Measurements from ENCODE around the gene SKI. TPM values are rescaled to one million over a fixed set of nuclear protein-coding genes. Genes with fewer than 3 reads are reported as not detected.

SKI gene
- total RNA-seq, 1 donor from 2014 or later: 55.7 TPM

- no peak overlapping the region for H3K27ac Mint-ChIP-seq
- H3K36me3 Mint-ChIP-seq: peaks cover 11% of the 10 kb centered on the region
- TF ChIP-seq CTCF (conservative IDR thresholded peaks at IDR 0.05): no peak
- DNase-seq (ENCODE audit: extremely low spot score, unreplicated experiment): no peak
- no peaks in the 10 kb centered on the region for H3K9me3 Mint-ChIP-seq
- no peak overlapping the region for H3K4me3 Mint-ChIP-seq
- no peaks in the 10 kb centered on the region for H3K4me1 Mint-ChIP-seq (ENCODE audit: unreplicated experiment)
- no peaks in the 10 kb centered on the region for H3K27me3 Mint-ChIP-seq
Observed at GRCh38 chr1:2310332-2311183, 82.4 kb downstream of the SKI start.

GRCh38 chr1:2311184-2312032 is 83.3 kb downstream of the SKI start:
- Mint-ChIP-seq H3K36me3 (peaks cover 11% of the 10 kb centered on the region), H3K9me3 (no peaks in the 10 kb centered on the region), H3K27me3 (no peaks in the 10 kb centered on the region), H3K4me3 (no peak overlapping the region), H3K27ac (no peak overlapping the region), H3K4me1 (ENCODE audit: unreplicated experiment) (no peaks in the 10 kb centered on the region)
- DNase-seq (ENCODE audit: extremely low spot score, unreplicated experiment): no peak
- peak; percentile 71 for TF ChIP-seq CTCF (conservative IDR thresholded peaks at IDR 0.05)

GRCh38 chr1:2312160-2312514 is 84.0 kb downstream of the SKI start:
- Mint-ChIP-seq H3K27me3 (no peaks in the 10 kb centered on the region), H3K36me3 (peaks cover 11% of the 10 kb centered on the region), H3K27ac (no peak overlapping the region), H3K9me3 (no peaks in the 10 kb centered on the region), H3K4me3 (no peak overlapping the region), H3K4me1 (ENCODE audit: unreplicated experiment) (no peaks in the 10 kb centered on the region)
- DNase-seq (ENCODE audit: extremely low spot score, unreplicated experiment): no peak
- no peak for TF ChIP-seq CTCF (conservative IDR thresholded peaks at IDR 0.05)

- no peak overlapping the region for H3K4me3 Mint-ChIP-seq
- H3K27ac Mint-ChIP-seq: no peak overlapping the region
- DNase-seq (ENCODE audit: extremely low spot score, unreplicated experiment): no peak
- no peak for TF ChIP-seq CTCF (conservative IDR thresholded peaks at IDR 0.05)
- H3K4me1 Mint-ChIP-seq (ENCODE audit: unreplicated experiment): no peaks in the 10 kb centered on the region
- no peaks in the 10 kb centered on the region for H3K27me3 Mint-ChIP-seq
- H3K36me3 Mint-ChIP-seq: peaks cover 8% of the 10 kb centered on the region
- no peaks in the 10 kb centered on the region for H3K9me3 Mint-ChIP-seq
Observed at GRCh38 chr1:2312515-2313301, 84.6 kb downstream of the SKI start.

GRCh38 chr1:2313651-2314261 is 85.6 kb downstream of the SKI start:
- no peak for TF ChIP-seq CTCF (conservative IDR thresholded peaks at IDR 0.05)
- DNase-seq (ENCODE audit: extremely low spot score, unreplicated experiment): no peak
- Mint-ChIP-seq H3K36me3 (no peaks in the 10 kb centered on the region), H3K27ac (no peak overlapping the region), H3K9me3 (no peaks in the 10 kb centered on the region), H3K4me1 (ENCODE audit: unreplicated experiment) (no peaks in the 10 kb centered on the region), H3K4me3 (peak overlapping the region; percentile 34), H3K27me3 (no peaks in the 10 kb centered on the region)
